Subcutaneous abdominal adipose tissue (tissue), 5 donors: ENCODE data around the gene CORO7.

Experiments
- H3K27ac ChIP-seq: one replicate; pipeline ENCODE4 v1.7.0; 2013; ENCODE audit warnings: low read depth, mild to moderate bottlenecking, inconsistent platforms, low read length, moderate library complexity
- H3K27me3 ChIP-seq, 5 donors: one replicate each; pipeline ENCODE4 v1.7.0; 2013; ENCODE audit warnings: low read length in 5 of 5, inconsistent platforms in 1 of 5; ENCODE audit not compliant: control insufficient read depth in 5 of 5, insufficient read depth in 4 of 5
- H3K36me3 ChIP-seq, 5 donors: one replicate each; pipeline ENCODE4 v1.7.0; 2013; ENCODE audit warnings: low read length in 5 of 5; ENCODE audit not compliant: control insufficient read depth in 5 of 5, insufficient read depth in 5 of 5
- H3K4me1 ChIP-seq, 5 donors: one replicate each; pipeline ENCODE4 v1.7.0; 2013; ENCODE audit warnings: low read length in 5 of 5, mild to moderate bottlenecking in 3 of 5, moderate library complexity in 1 of 5; ENCODE audit not compliant: control insufficient read depth in 5 of 5, insufficient read depth in 5 of 5
- H3K4me3 ChIP-seq, 5 donors: one replicate each; pipeline ENCODE4 v1.7.0; 2013; ENCODE audit warnings: low read length in 5 of 5, low read depth in 1 of 5
- H3K9ac ChIP-seq, 5 donors: one replicate each; pipeline ENCODE4 v1.7.0; 2013; ENCODE audit warnings: low read length in 5 of 5, mild to moderate bottlenecking in 4 of 5, moderate library complexity in 3 of 5
- H3K9me3 ChIP-seq, 5 donors: one replicate each; pipeline ENCODE4 v1.7.0; 2013; ENCODE audit warnings: low read length in 5 of 5; ENCODE audit not compliant: control insufficient read depth in 5 of 5
- donor health status: healthy.
- donor health status: healthy.
- donor health status: healthy.
- donor health status: healthy.
- donor health status: healthy.

CORO7 gene

GRCh38 chr16:4330277-4330874 lies 86.0 kb downstream of the CORO7 start:
- no peak overlapping the region for H3K4me3 ChIP-seq
- peaks cover 0 to 29% (median 17%) of the 10 kb centered on the region in 5 donors for H3K36me3 ChIP-seq
- no peak overlapping the region for H3K27ac ChIP-seq
- H3K4me1 ChIP-seq, result peaks cover 0 to 38% (median 29%) of the 10 kb centered on the region in 5 donors
- peaks cover 0 to 3% (median 0%) of the 10 kb centered on the region in 5 donors for H3K27me3 ChIP-seq
- no peak overlapping the region for H3K9ac ChIP-seq
- H3K9me3 ChIP-seq, result no peaks in the 10 kb centered on the region

DNA sequence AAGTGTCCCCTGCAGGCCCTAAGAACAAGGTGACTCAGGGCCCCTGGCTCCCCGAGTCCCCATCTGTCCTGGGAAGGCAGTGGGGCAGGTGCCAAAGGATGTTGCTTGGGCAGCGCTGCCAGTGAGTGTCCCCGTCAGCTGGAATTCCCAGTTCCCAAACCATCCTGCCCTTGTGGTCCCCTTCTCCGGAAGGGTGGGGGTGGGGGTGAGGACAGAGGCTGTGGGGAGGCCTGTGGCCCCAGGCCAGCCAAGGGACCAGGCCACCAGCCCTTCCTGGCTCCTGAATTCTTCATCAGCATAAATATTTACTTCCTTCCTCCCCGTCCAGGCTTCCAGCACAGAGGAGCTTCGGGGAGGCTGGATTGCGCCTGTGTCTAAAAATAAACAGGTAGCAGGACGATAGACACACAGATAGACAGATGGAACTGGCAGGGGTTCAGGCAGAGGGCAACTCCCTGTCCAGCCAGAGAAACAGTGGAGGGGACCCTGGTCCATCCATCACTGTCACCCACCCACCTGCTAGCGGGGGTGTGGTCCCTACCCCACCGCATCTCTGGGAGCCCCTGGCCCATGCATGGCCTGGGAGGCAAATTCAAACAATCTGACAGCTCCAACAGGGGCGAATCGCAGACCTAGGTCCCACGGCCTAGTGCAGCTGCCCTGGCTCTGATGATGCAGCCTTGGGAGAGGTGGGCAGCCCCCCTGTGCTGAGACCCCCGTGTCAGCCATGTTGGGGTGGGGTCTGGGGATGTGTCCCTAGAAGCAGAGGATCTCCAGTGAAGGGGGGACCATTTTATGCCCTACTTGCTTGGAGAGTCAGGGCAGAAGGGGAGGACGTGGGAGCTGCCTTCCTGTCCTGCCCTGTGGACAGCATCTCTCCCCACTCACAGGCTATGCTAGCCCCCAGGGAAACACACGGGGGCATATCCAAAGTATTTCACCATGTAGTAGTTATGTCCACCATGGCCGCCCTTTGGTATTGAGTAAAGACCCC lies 87.3 kb downstream of the CORO7 start:
- H3K36me3 ChIP-seq, result peaks cover 0 to 20% (median 10%) of the 10 kb centered on the region in 5 donors
- H3K4me1 ChIP-seq, result peaks cover 2 to 51% (median 42%) of the 10 kb centered on the region in 5 donors
- peak overlapping the region in 2 of 5 donors; percentile 64 to 65 for H3K4me3 ChIP-seq
- H3K27me3 ChIP-seq, result peaks cover 0 to 3% (median 0%) of the 10 kb centered on the region in 5 donors
- H3K27ac ChIP-seq, result peak overlapping the region; percentile 65
- peak overlapping the region in 2 of 5 donors; percentile 42 to 65 for H3K9ac ChIP-seq
- H3K9me3 ChIP-seq, result no peaks in the 10 kb centered on the region

- H3K27ac ChIP-seq, result peak overlapping the region; percentile 65
- H3K9me3 ChIP-seq, result no peaks in the 10 kb centered on the region
- peak overlapping the region in 3 of 5 donors; percentile 51 to 74 (median 65) for H3K9ac ChIP-seq
- peak overlapping the region in 4 of 5 donors; percentile 51 to 65 (median 62) for H3K4me3 ChIP-seq
- peaks cover 0 to 2% (median 0%) of the 10 kb centered on the region in 5 donors for H3K27me3 ChIP-seq
- peaks cover 0 to 15% (median 4%) of the 10 kb centered on the region in 5 donors for H3K36me3 ChIP-seq
- H3K4me1 ChIP-seq, result peaks cover 4 to 60% (median 50%) of the 10 kb centered on the region in 5 donors
These were observed 88.2 kb downstream of the CORO7 start for GRCh38 chr16:4328046-4328781.

- H3K27me3 ChIP-seq, result no peaks in the 10 kb centered on the region
- H3K4me3 ChIP-seq, result peak overlapping the region in 4 of 5 donors; percentile 51 to 65 (median 62)
- H3K9me3 ChIP-seq, result no peaks in the 10 kb centered on the region
- peaks cover 4 to 66% (median 57%) of the 10 kb centered on the region in 5 donors for H3K4me1 ChIP-seq
- peak overlapping the region in 3 of 5 donors; percentile 55 to 74 (median 70) for H3K9ac ChIP-seq
- H3K36me3 ChIP-seq, result peaks cover 0 to 8% (median 3%) of the 10 kb centered on the region in 5 donors
- H3K27ac ChIP-seq, result peak overlapping the region; percentile 65
These were observed 88.9 kb downstream of the CORO7 start for GRCh38 chr16:4327386-4328045.

- H3K27me3 ChIP-seq, result no peaks in the 10 kb centered on the region
- no peaks in the 10 kb centered on the region for H3K36me3 ChIP-seq
- H3K4me3 ChIP-seq, result no peak overlapping the region
- peaks cover 5 to 84% (median 73%) of the 10 kb centered on the region in 5 donors for H3K4me1 ChIP-seq
- H3K9ac ChIP-seq, result peak overlapping the region in 3 of 5 donors; percentile 8 to 78 (median 28)
- peak overlapping the region; percentile 78 for H3K27ac ChIP-seq
- H3K9me3 ChIP-seq, result no peaks in the 10 kb centered on the region
These were observed 91.1 kb downstream of the CORO7 start for GRCh38 chr16:4325253-4325758.

GRCh38 chr16:4324492-4325252 lies 91.7 kb downstream of the CORO7 start:
- Histone ChIP-seq H3K9me3 (no peaks in the 10 kb centered on the region), H3K27ac (peak overlapping the region; percentile 78), H3K9ac (peak overlapping the region in 3 of 5 donors; percentile 64 to 78 (median 74)), H3K4me3 (peak overlapping the region in 4 of 5 donors; percentile 15 to 38 (median 18)), H3K36me3 (no peaks in the 10 kb centered on the region), H3K4me1 (peaks cover 6 to 85% (median 79%) of the 10 kb centered on the region in 5 donors), H3K27me3 (no peaks in the 10 kb centered on the region)

GRCh38 chr16:4323845-4324488 lies 92.4 kb downstream of the CORO7 start:
- Histone ChIP-seq H3K27ac (peak overlapping the region; percentile 78), H3K4me3 (peak overlapping the region in 4 of 5 donors; percentile 15 to 38 (median 18))

DNA sequence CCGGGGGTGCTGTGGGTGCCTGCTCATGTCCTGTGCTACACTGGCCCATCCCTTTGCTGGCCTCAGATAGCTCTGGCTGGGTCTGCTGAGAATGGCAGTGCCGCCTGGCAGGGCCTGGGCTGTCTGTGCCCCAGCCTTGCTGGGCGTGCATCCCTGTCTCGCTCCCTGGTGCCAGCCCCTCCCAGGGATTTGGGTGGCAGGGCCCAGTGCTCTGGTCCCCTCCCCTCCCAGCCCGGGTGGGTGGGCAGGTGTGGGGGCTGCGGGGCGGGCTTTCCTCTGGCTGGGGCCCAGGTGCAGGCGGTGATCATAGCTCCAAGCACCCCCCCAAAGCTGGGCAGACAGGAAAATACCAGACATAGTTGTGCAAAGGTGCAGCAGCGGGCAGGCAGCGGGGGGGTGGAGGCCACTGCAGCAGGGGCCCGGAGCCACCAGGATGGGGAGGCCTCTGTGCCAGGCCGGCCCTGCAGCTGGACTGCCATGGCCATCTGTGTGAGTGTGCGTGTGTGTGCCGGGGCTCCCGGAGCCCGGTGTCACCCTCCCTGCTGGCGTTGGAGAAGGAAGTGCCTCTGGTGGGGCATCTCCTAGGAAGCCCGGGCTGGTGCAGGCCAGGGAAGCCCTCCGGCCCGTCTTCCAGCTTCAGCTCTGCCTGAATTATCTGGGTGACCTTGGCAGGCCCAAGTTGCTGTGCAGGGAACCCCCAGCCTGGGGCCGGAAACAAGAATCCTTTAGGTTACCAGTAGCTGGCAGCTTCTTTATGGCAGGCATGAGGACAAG lies 93.1 kb downstream of the CORO7 start:
- Histone ChIP-seq H3K9me3 (no peaks in the 10 kb centered on the region), H3K4me1 (peaks cover 8 to 85% (median 80%) of the 10 kb centered on the region in 5 donors), H3K36me3 (no peaks in the 10 kb centered on the region), H3K27me3 (peaks cover 0 to 4% (median 0%) of the 10 kb centered on the region in 5 donors), H3K27ac (peak overlapping the region; percentile 78), H3K9ac (peak overlapping the region in 4 of 5 donors; percentile 51 to 78 (median 69)), H3K4me3 (peak overlapping the region in 1 of 5 donors; percentile 22)

More at GRCh38 chr16:4323845-4324488, 92.4 kb downstream of the CORO7 start:
- peaks cover 8 to 85% (median 80%) of the 10 kb centered on the region in 5 donors for H3K4me1 ChIP-seq
- H3K27me3 ChIP-seq, result peaks cover 0 to 4% (median 0%) of the 10 kb centered on the region in 5 donors
- H3K36me3 ChIP-seq, result no peaks in the 10 kb centered on the region
- peak overlapping the region in 4 of 5 donors; percentile 51 to 78 (median 69) for H3K9ac ChIP-seq
- no peaks in the 10 kb centered on the region for H3K9me3 ChIP-seq
